HG02981 (cell line): ENCODE results near the gene DNAJC8.
A peak's percentile ranks its signal among the peaks of the same experiment; 100 is the strongest.

Source experiments
- ATAC-seq: cut with Tn5 transposase; IDR thresholded peaks from one replicate; pipeline ENCODE4 v1.9.1; 2021; ENCODE audit warnings: mild to moderate bottlenecking, moderate library complexity; ENCODE audit not compliant: unreplicated experiment

The DNAJC8 gene, protein sequence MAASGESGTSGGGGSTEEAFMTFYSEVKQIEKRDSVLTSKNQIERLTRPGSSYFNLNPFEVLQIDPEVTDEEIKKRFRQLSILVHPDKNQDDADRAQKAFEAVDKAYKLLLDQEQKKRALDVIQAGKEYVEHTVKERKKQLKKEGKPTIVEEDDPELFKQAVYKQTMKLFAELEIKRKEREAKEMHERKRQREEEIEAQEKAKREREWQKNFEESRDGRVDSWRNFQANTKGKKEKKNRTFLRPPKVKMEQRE

DNA sequence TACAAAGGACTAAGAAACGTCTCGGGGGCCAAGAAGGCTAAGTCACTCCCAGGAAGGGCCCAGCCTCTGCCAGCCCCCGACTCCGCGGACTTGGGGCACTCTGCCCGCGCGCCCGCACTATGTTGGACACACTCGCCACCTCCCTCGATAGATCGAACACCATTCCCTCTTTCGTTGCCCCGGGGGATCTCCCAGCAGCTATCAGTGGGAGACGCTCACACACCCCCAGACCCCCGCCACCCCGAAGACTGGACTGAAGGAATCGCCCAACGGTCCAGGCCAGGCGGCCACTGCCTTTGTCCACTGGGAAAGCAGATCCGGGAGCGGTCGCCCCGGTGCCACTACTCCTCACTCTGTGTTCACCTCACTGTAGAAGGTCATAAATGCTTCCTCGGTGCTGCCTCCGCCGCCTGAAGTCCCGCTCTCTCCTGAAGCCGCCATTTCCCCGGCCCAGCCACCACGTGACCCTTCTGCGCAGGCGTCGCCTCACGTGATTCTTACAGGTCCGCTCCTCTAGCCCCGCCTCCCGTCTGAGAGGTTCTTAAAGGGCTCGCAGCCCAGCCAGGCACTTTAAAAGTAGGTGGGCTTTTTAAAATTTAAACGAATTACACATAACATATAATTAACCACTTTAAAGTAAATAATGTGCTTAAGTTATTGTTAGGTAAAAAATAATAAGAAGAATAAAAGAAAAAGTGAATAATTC is at the start of gene DNAJC8:
Gene DNAJC8 (minus strand): TSS at position 472 of the 706 bp plus-strand sequence. CDS start 31 bp downstream, at position 441.
- peak; percentile 53 for ATAC-seq

DNA sequence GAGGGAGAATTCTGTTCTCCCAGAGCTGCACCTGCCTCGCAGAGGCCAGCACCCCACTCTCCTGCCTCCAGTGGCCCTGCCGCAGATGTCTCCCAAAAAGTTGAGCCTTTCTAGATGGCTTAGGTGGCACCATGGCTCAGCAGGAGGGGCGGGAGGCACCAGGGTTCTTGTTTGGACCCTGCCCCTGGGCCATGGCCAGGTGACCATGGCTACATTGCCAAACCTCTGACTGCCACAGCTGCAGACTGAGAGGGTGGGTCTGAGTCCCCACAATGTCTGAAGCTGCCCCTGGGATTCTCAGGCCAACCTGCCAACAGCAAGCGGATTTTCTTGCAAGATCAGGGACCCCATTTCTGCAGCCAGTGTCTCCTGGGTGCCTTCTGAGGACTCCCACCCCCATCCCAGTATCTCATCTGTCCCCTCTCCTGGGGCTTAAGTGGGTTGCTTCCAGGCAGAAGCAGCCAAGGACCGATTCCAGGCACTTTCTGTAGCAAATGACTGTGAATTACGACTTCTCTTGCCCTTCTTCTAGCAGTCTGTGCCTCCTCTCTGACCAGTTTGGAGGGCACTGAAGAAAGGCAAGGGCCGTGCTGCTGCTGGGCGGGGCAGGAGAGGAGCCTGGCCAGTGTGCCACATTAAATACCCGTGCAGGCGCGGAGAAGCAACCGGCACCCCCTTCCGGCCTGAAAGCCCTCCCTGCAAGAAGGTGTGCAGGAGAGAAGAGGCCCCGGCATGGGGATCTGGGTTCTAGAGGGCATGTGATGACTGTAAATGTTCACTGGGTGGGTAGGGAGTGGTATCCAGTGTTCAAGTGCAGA is 49.0 kb upstream of the DNAJC8 start:
- no peak for ATAC-seq

DNA sequence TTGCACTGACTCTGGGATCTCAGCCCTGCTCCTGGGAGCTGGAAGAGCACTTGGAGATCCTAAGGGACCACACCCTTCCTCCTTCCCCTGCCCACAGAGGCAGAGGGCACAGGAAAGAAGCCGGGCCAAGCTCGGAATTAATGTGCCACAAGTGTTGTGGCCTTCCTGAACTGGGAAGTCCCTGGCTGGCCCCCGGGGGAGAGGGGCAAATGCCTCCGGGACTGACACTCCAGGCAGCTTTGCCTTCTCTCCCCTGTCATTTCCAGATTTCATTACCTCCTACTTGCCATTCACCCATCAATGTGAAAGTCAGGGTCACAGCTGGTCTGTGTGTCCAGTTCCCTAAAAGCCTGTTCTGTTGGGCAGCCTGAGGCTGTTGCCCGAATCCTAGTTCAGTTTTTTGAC is 48.1 kb upstream of the DNAJC8 start:
- ATAC-seq, result no peak

DNA sequence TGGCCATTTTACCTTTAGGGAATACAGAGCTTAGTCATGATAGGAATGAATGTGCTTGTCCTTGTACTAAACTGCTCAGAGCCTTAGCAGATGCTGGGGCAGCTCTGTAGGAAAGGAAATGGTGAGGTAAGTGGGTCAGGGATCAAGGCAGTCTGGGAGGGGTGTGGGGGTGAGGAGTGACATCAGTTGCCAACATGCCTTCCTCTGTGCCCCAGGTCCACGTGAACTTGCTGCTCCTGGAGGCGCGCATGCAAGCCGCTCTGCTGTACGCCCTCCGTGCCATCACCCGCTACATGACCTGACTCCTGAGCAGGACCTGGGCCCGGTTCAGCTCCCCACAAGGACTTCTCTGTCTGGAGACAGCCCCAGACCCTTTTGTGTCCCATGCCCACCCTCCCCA is 47.7 kb upstream of the DNAJC8 start:
- ATAC-seq, result no peak

DNA sequence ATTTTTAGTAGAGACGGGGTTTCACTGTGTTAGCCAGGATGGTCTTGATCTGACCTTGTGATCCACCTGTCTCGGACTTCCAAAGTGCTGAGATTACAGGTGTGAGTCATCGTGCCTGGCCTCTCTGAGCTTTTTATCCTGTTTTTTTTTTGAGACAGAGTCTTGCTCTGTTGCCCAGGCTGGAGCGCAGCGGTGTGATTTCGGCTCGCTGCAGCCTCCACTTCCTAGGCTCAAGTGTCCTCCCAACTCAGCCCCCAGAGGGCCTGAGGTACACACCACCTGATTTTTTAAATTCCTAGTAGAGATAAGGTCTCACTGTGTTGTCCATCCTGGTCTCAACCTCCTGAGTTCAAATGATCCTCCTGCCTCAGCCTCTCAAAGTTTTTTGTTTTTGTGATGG is 46.9 kb upstream of the DNAJC8 start:
- ATAC-seq, result no peak

DNA sequence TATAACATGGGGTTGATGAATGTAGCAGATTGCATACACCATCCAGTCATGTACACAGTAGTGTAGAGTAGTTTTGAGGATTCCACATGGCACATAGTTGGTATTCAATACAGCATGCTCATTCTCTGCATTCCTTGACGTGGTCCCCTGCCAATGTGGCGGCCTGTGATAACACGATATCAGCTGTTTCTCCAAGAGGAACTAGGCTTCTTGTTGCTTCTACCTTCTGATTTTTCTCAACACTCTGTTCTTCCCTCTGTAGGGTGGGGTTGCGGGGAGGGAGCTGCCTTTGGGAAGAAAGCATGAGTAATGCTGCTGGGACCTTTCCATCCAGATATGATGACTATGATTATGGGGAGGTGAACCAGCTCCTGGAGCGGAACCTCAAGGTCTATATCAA is 45.9 kb upstream of the DNAJC8 start:
- ATAC-seq, result no peak

DNA sequence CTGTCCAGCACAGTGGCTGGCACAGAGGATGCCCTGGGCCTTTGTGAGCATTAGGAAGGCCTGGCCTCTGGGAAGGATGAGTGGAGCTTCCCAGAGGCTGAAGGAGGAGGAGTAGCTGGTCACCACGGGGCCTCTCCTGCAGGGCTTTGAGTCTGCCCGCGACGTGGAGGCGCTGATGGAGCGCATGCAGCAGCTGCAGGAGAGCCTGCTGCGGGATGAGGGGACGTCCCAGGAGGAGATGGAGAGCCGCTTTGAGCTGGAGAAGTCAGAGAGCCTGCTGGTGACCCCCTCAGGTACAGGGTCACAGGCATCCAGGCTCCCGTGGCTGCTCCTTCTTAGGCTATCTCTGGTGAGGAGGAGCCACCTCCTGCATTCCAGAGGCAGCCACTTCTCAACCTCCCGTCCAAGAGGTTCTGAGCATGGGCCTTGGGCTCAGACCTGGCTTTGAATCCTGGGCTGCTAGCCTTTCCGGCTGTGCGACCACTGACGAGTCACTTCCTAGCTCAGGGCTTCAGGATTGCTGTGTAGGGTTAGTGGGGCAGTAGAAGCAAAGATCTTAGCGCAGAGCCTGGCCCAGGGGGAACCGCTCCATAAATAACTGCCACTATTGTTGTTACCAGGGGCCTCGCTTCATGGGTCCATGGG is 40.5 kb upstream of the DNAJC8 start:
- no peak for ATAC-seq

DNA sequence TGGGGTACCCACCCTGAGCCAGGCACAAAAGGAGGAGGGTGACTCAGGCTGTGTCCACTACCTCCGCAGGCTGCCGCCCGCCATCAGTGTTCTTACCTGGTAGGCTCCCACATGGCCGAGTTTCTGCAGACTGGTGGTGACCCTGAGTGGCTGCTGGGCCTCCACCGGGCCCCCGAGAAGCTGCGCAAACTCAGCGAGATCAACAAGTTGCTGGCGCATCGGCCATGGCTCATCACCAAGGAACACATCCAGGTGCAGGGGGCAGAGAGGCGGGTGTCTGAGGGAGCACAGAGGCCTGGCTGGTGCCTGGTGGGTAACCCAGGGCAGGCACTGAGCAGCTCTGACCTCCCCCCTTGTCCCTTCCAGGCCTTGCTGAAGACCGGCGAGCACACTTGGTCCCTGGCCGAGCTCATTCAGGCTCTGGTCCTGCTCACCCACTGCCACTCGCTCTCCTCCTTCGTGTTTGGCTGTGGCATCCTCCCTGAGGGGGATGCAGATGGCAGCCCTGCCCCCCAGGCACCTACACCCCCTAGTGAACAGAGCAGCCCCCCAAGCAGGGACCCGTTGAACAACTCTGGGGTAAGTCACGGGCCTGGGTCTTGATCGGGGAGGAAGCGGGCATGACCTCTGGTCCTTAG is 39.5 kb upstream of the DNAJC8 start:
- no peak for ATAC-seq

DNA sequence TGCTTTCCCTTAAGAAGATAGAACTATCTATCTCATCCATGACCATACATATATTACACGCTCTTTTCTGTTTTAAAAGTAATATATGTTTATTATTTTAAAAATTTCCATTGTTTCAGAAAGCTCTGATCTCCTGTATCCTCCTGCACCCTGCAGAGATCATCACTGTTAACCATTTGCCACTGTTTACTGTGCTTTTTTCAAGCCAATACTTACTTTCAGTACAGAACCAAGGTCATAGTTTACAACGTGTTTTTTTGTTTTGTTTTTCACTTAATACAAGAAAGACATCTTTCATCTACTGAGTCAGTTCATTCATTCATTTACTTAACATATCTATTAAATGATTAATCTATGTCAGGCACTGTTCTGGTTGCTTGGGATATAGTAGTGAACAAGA is 36.7 kb upstream of the DNAJC8 start:
- ATAC-seq, result no peak

DNA sequence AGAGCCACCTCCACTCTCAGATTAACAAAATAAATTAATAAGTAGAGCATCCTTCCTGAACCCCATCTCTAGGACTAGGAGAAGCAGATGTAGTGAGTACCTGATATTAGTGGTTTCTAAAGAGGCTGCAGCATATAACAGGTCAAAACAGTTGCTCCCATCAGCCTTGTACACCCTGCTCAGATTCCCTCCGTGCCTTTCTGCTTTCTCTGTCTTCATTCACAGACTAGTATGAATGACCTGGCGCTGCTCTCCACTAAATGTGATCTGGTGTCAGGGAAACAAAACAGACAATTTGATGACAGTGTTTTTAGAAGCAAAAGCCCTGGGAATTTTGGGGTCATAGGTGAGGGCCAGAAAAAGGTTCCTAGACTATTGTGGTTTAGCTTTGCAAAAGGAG is 34.8 kb upstream of the DNAJC8 start:
- no peak for ATAC-seq

DNA sequence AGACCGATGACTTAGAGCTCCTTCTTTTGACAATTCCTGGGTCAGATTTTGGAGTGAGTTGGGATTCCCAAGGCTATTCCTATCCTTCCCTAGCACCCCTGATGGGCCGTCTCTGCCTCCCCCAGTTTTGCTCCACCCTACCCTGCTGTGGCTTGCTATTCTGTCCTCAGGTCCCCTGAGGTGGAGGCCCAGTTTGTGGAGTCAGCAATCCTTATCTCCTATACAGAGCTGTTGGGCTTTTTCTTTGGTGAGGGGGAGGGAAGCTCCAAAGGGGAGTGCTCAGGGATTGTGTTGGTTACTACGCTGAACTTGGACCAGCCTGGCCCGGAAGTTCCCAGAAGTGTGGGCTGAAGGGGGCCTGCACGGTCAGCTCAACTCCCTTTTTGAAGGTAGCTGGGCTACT is 34.1 kb upstream of the DNAJC8 start:
- ATAC-seq, result no peak

DNA sequence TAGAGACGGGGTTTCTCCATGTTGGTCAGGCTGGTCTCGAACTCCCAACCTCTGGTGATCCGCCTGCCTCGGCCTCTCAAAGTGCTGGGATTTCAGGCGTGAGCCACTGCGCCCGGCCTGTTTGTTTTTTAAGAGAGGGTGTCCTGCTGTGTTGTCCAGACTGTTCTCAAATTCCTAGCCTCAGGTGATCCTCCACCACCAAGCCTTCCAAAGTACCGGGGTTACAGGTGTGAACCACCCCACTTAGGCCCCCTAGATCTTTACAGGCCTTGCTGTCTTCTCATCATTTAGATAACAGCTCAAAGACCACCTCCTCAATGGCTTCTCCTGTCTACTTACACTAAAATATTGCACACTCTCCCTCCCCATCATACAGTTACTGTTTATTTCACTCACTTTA is 32.7 kb upstream of the DNAJC8 start:
- no peak for ATAC-seq

DNA sequence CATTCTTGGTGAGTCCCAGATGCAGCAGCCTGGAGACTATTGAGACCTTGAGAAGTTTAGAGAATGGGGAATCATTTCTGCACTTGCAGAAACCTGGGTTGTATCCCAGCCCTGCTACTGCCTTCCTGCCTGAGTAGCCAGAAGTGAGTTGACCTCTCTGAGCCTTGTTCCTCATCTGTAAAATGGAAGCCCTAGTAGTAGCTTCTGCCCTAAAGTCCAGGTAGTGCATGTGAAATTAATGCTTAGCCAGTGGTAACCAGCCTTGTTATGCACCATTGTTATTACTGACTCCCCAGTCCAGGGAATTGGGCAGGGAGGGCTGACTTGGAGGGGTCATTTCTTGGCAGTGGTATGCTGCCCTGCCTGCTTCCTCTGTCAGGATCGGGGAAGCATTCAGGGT is 32.1 kb upstream of the DNAJC8 start:
- ATAC-seq, result no peak

DNA sequence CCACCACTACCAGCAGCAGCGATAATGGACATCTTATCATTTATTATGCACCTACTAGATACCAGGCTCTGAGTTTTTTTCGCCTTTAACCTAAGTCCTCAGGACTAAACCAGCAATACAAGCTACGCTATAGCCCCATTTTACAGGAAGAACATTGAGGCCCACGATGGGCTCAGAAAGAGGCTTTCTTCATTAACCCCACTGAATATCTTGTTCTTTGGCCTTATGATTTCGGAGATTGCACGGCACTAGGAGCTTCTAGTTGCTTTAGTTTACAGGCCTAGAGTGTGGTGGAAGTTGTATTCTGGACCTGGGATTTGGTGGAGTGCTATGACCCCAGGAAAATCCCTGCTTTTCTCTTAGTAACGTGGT is 28.0 kb upstream of the DNAJC8 start:
- no peak for ATAC-seq

DNA sequence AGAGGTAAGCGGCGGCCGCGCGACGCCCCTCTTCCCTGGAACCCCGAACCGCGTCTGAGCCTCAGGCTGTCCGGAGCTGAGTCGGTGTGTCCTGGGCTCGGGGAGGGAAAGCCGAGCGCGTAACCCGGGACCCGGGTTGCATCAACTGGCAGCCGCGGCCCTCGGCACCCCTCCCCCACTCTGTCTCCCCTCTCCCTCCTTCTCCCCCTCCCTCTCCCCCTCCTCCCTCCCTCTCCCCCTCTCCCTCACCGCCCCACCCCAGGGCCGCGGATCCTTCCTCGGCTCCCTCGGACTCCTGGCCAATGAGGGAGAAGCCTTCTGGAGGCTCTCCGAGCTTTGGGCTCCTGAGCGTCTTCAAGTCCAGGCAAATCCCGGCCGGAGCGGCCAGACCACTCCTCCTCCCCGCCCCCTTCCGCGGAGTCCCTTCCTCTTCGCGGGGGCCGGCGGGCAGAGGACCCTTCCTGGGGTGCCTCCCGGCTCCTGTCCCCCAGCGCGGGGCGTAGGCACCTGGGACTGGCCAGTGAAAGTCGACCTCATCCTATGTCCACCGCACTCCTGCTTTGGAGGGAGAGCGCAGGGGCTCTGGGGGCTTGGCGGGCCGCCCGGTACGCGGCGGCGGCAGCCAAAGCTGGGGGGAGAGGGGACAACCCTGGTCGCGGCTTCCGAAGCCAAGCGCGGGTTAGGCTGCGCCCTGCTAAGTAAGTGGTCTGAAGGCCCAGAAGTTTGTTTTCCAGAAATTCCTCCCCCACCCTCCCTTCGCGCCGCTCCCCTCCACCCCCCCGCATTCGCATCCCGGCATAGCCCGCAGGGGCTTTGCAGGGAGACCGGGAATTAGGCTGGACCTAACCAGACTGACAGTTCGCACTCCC is 27.3 kb upstream of the DNAJC8 start:
- ATAC-seq, result no peak

DNA sequence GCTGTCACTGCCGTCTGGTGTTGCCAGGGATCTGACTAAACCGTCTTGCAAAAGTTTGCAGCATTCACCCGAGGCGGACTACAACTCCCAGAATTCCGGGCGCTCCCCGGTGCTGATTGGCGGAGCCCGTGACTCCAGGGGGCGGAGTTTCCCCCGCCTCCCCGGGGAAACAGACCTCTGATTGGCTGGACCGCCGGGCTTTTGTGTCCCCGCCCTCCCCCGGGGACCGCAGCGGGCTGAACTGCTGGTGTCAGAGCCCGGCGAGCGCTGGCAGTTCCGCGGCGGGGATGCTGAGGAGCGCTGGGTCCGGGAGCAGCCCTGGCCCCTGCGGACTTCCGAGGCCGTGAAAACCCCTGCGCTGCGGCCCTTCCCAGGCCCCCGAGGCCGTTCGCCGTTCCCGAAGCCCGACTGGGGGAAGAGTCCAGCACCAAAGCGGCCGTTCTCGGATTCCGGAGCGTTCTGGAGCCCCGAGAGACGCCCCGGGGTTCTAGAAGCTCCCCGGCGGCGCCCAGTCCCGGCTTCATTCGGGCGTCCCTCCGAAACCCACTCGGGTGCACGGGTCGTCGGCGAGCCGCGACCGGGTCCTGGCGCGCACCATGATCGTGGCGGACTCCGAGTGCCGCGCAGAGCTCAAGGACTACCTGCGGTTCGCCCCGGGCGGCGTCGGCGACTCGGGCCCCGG is 26.6 kb upstream of the DNAJC8 start, which contains the start of gene SESN2:
Gene SESN2 (plus strand): TSS at position 267 of the 682 bp plus-strand sequence. CDS start 330 bp downstream, at position 597.
- ATAC-seq, result peak; percentile 91

DNA sequence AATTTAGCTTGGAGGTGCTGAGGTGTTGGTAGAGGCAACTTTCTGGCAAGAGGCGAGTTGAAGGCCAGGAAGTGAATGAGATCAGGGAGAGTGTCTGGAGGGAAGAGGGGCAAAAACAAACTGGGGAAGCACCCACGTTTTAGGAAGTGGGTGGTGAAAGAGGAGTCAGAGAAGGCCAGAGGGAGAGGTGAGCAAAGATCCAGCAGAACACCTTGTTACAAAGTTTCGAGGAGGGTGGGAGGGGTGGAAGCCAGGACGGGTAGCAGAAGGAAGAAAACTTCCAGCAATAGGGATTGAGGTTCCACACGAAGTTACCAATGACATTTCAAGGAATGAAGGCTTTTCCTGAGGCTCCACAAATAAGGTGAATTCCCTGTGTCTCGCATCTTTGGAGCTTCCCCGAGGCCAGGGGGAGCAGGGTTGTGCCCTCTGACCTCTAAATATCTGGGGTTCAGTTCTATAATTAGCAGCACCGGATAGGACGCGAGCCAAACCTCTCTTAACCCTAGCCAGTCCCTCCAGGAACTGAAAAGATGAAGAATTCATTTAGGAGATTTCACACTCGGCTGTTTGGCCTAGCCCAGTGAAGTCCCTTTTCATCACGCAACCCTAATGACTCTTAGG is 25.9 kb upstream of the DNAJC8 start:
- no peak for ATAC-seq

DNA sequence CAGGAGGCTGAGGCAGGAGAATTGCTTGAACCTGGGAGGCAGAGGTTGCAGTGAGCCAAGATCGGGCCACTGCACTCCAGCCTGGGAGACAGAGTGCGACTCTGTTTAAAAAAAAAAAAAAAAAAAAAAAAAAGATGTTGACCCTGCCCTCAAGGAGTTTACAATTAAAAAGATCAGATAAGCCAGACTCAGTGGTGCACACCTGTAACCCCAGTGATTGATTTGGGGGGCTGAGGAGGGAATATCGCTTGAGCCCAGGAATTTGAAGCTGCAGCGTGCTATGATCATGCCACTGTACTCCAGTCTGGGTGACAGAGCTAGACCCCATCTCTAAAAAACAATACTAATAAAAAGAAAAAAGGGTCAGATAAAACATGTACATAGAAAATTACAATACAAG is 24.9 kb upstream of the DNAJC8 start:
- no peak for ATAC-seq
